Subcutaneous abdominal adipose tissue (tissue), 5 donors: ENCODE measurements around the gene PDCL2.

ENCODE experiments used
- H3K27ac ChIP-seq: one replicate; pipeline ENCODE4 v1.7.0; 2013; ENCODE audit warnings: low read depth, mild to moderate bottlenecking, inconsistent platforms, low read length, moderate library complexity
- H3K27me3 ChIP-seq, 5 donors: one replicate each; pipeline ENCODE4 v1.7.0; 2013; ENCODE audit warnings: low read length in 5 of 5, inconsistent platforms in 1 of 5; ENCODE audit not compliant: control insufficient read depth in 5 of 5, insufficient read depth in 4 of 5
- H3K36me3 ChIP-seq, 5 donors: one replicate each; pipeline ENCODE4 v1.7.0; 2013; ENCODE audit warnings: low read length in 5 of 5; ENCODE audit not compliant: control insufficient read depth in 5 of 5, insufficient read depth in 5 of 5
- H3K4me1 ChIP-seq, 5 donors: one replicate each; pipeline ENCODE4 v1.7.0; 2013; ENCODE audit warnings: low read length in 5 of 5, mild to moderate bottlenecking in 3 of 5, moderate library complexity in 1 of 5; ENCODE audit not compliant: control insufficient read depth in 5 of 5, insufficient read depth in 5 of 5
- H3K4me3 ChIP-seq, 5 donors: one replicate each; pipeline ENCODE4 v1.7.0; 2013; ENCODE audit warnings: low read length in 5 of 5, low read depth in 1 of 5
- H3K9ac ChIP-seq, 5 donors: one replicate each; pipeline ENCODE4 v1.7.0; 2013; ENCODE audit warnings: low read length in 5 of 5, mild to moderate bottlenecking in 4 of 5, moderate library complexity in 3 of 5
- H3K9me3 ChIP-seq, 5 donors: one replicate each; pipeline ENCODE4 v1.7.0; 2013; ENCODE audit warnings: low read length in 5 of 5; ENCODE audit not compliant: control insufficient read depth in 5 of 5
- donor health status: healthy.
- donor health status: healthy.
- donor health status: healthy.
- donor health status: healthy.
- donor health status: healthy.

The PDCL2 gene

GRCh38 chr4:55545641-55546505 is 46.2 kb downstream of the PDCL2 start:
- Histone ChIP-seq H3K36me3 (no peaks in the 10 kb centered on the region), H3K9me3 (no peaks in the 10 kb centered on the region), H3K27ac (peak overlapping the region; percentile 85), H3K4me1 (peaks cover 0 to 26% (median 18%) of the 10 kb centered on the region in 5 donors), H3K4me3 (peak overlapping the region; percentile 64 to 83 (median 78)), H3K27me3 (no peaks in the 10 kb centered on the region), H3K9ac (peak overlapping the region; percentile 38 to 90 (median 82))

- H3K9me3 ChIP-seq = no peaks in the 10 kb centered on the region
- peak overlapping the region; percentile 85 for H3K27ac ChIP-seq
- H3K27me3 ChIP-seq = no peaks in the 10 kb centered on the region
- H3K4me3 ChIP-seq = peak overlapping the region; percentile 64 to 83 (median 78)
- peaks cover 0 to 26% (median 18%) of the 10 kb centered on the region in 5 donors for H3K4me1 ChIP-seq
- peak overlapping the region; percentile 38 to 90 (median 82) for H3K9ac ChIP-seq
- peaks cover 0 to 2% (median 0%) of the 10 kb centered on the region in 5 donors for H3K36me3 ChIP-seq
Observed at GRCh38 chr4:55545151-55545550, 46.9 kb downstream of the PDCL2 start.

- H3K9ac ChIP-seq = no peak overlapping the region
- H3K36me3 ChIP-seq = peaks cover 0 to 2% (median 0%) of the 10 kb centered on the region in 5 donors
- H3K27me3 ChIP-seq = no peaks in the 10 kb centered on the region
- no peak overlapping the region for H3K4me3 ChIP-seq
- H3K27ac ChIP-seq = no peak overlapping the region
- H3K9me3 ChIP-seq = no peaks in the 10 kb centered on the region
- H3K4me1 ChIP-seq = peaks cover 0 to 26% (median 18%) of the 10 kb centered on the region in 5 donors
Observed at GRCh38 chr4:55543858-55544257, 48.2 kb downstream of the PDCL2 start.

- Histone ChIP-seq H3K9ac (no peak overlapping the region), H3K27ac (no peak overlapping the region), H3K4me1 (peaks cover 0 to 15% (median 8%) of the 10 kb centered on the region in 5 donors), H3K36me3 (peaks cover 0 to 2% (median 0%) of the 10 kb centered on the region in 5 donors), H3K4me3 (no peak overlapping the region), H3K27me3 (no peaks in the 10 kb centered on the region), H3K9me3 (no peaks in the 10 kb centered on the region)
Observed at GRCh38 chr4:55540271-55540670, 51.8 kb downstream of the PDCL2 start.

- H3K27ac ChIP-seq = no peak overlapping the region
Observed at GRCh38 chr4:55539658-55540057, 52.4 kb downstream of the PDCL2 start.

GRCh38 chr4:55538531-55538930 is 53.5 kb downstream of the PDCL2 start:
- Histone ChIP-seq H3K9me3 (no peaks in the 10 kb centered on the region), H3K9ac (no peak overlapping the region), H3K27ac (no peak overlapping the region), H3K36me3 (peaks cover 0 to 2% (median 0%) of the 10 kb centered on the region in 5 donors), H3K27me3 (no peaks in the 10 kb centered on the region), H3K4me3 (no peak overlapping the region), H3K4me1 (peaks cover 0 to 4% (median 0%) of the 10 kb centered on the region in 5 donors)

More at GRCh38 chr4:55539658-55540057, 52.4 kb downstream of the PDCL2 start:
- peaks cover 0 to 2% (median 0%) of the 10 kb centered on the region in 5 donors for H3K36me3 ChIP-seq
- H3K9ac ChIP-seq = no peak overlapping the region
- H3K27me3 ChIP-seq = no peaks in the 10 kb centered on the region
- H3K4me1 ChIP-seq = peaks cover 0 to 9% (median 2%) of the 10 kb centered on the region in 5 donors
- no peak overlapping the region for H3K4me3 ChIP-seq
- no peaks in the 10 kb centered on the region for H3K9me3 ChIP-seq

- H3K9ac ChIP-seq = no peak overlapping the region
- H3K4me3 ChIP-seq = no peak overlapping the region
- H3K27me3 ChIP-seq = no peaks in the 10 kb centered on the region
- H3K4me1 ChIP-seq = no peaks in the 10 kb centered on the region
- no peaks in the 10 kb centered on the region for H3K36me3 ChIP-seq
- peaks cover 0 to 4% (median 0%) of the 10 kb centered on the region in 5 donors for H3K9me3 ChIP-seq
- no peak overlapping the region for H3K27ac ChIP-seq
Observed at GRCh38 chr4:55534306-55534705, 57.7 kb downstream of the PDCL2 start.

- H3K9me3 ChIP-seq = peaks cover 0 to 4% (median 0%) of the 10 kb centered on the region in 5 donors
- H3K4me1 ChIP-seq = peaks cover 0 to 7% (median 0%) of the 10 kb centered on the region in 5 donors
- H3K27ac ChIP-seq = no peak overlapping the region
- no peaks in the 10 kb centered on the region for H3K27me3 ChIP-seq
- H3K9ac ChIP-seq = no peak overlapping the region
- H3K4me3 ChIP-seq = no peak overlapping the region
- H3K36me3 ChIP-seq = no peaks in the 10 kb centered on the region
Observed at GRCh38 chr4:55530691-55531090, 61.4 kb downstream of the PDCL2 start.

- Histone ChIP-seq H3K9ac (no peak overlapping the region), H3K4me1 (peaks cover 0 to 8% (median 0%) of the 10 kb centered on the region in 5 donors), H3K36me3 (no peaks in the 10 kb centered on the region), H3K27me3 (no peaks in the 10 kb centered on the region), H3K9me3 (peaks cover 0 to 4% (median 0%) of the 10 kb centered on the region in 5 donors), H3K4me3 (no peak overlapping the region), H3K27ac (no peak overlapping the region)
Observed at GRCh38 chr4:55530167-55530566, 61.9 kb downstream of the PDCL2 start.

GRCh38 chr4:55528491-55528890 is 63.6 kb downstream of the PDCL2 start:
- H3K9me3 ChIP-seq = peaks cover 0 to 4% (median 0%) of the 10 kb centered on the region in 5 donors

More at GRCh38 chr4:55528491-55528890, 63.6 kb downstream of the PDCL2 start:
- no peaks in the 10 kb centered on the region for H3K27me3 ChIP-seq
- H3K36me3 ChIP-seq = no peaks in the 10 kb centered on the region
- no peak overlapping the region for H3K4me3 ChIP-seq
- no peak overlapping the region for H3K9ac ChIP-seq
- peaks cover 0 to 10% (median 0%) of the 10 kb centered on the region in 5 donors for H3K4me1 ChIP-seq
- H3K27ac ChIP-seq = no peak overlapping the region
